NB4 (cell line): ENCODE results near the gene PDE4B.

Experiments used
- CTCF ChIP-seq: IDR thresholded peaks from one replicate; pipeline ENCODE4 v1.5.1; 2012; ENCODE audit warnings: low read depth, low read length
- MAX ChIP-seq: IDR thresholded peaks from 2 replicates; pipeline ENCODE4 v1.6.1; 2011; ENCODE audit warnings: low read depth, low read length
- MYC ChIP-seq: IDR thresholded peaks from 2 replicates; pipeline ENCODE4 v1.6.1; 2011; ENCODE audit warnings: low read depth, low read length
- POLR2A ChIP-seq: IDR thresholded peaks from 2 replicates; pipeline ENCODE4 v1.6.1; 2011; ENCODE audit warnings: mild to moderate bottlenecking; ENCODE audit not compliant: insufficient read length; ENCODE audit errors: extremely low read depth

- TF ChIP-seq CTCF (no peak), POLR2A (no peak), MAX (no peak), MYC (no peak)
Observed at GRCh38 chr1:66337249-66337648, 544.6 kb downstream of the PDE4B start.
